Activated naive CD4-positive, alpha-beta T cell treated with anti-CD3 and anti-CD28 coated beads for 36 hours (primary cell): ENCODE measurements around the gene STK24. TPM values are rescaled to one million over a fixed set of nuclear protein-coding genes. Genes with fewer than 3 reads are reported as not detected.

Experiments used
- CTCF ChIA-PET: fragments of 350-600 bp; sonication (Branson Sonifier 250); formaldehyde crosslinking; loops from one replicate; lab custom pipeline; 2021; ENCODE audit warnings: antibody characterized with exemption; lab: Charles Lee
- DNase-seq: peaks from one replicate; pipeline ENCODE4 v3.0.0-alpha.2; 2020
- H3K27ac Mint-ChIP-seq: one replicate; pipeline ENCODE4 v1.8.0; 2021; ENCODE audit warnings: mild to moderate bottlenecking, mixed read lengths
- H3K27me3 Mint-ChIP-seq: one replicate; pipeline ENCODE4 v1.8.0; 2021; ENCODE audit warnings: low read depth, mixed read lengths
- H3K36me3 Mint-ChIP-seq: one replicate; pipeline ENCODE4 v1.8.0; 2021; ENCODE audit warnings: low read depth, mixed read lengths
- H3K4me1 Mint-ChIP-seq: one replicate; pipeline ENCODE4 v1.8.0; 2021; ENCODE audit warnings: low read depth, mixed read lengths
- H3K4me3 Mint-ChIP-seq: one replicate; pipeline ENCODE4 v1.8.0; 2021; ENCODE audit warnings: mild to moderate bottlenecking, moderate library complexity, mixed read lengths
- H3K9me3 Mint-ChIP-seq: one replicate; pipeline ENCODE4 v1.8.0; 2021; ENCODE audit warnings: mixed read lengths
- intact Hi-C: fragments of 100-400 bp; cut with micrococcal nuclease; formaldehyde crosslinking; loops from one replicate; pipeline ENCODE4 v1.15.1; 2023
- total RNA-seq, 2 experiments: library from RNA; stranded (reverse); gene quantifications; one replicate each; pipeline ENCODE4 v1.2.3, GENCODE V29; 2021

Gene STK24
- total RNA-seq, 2 experiments from 2014 or later: 95.5 to 96.7 TPM

DNA sequence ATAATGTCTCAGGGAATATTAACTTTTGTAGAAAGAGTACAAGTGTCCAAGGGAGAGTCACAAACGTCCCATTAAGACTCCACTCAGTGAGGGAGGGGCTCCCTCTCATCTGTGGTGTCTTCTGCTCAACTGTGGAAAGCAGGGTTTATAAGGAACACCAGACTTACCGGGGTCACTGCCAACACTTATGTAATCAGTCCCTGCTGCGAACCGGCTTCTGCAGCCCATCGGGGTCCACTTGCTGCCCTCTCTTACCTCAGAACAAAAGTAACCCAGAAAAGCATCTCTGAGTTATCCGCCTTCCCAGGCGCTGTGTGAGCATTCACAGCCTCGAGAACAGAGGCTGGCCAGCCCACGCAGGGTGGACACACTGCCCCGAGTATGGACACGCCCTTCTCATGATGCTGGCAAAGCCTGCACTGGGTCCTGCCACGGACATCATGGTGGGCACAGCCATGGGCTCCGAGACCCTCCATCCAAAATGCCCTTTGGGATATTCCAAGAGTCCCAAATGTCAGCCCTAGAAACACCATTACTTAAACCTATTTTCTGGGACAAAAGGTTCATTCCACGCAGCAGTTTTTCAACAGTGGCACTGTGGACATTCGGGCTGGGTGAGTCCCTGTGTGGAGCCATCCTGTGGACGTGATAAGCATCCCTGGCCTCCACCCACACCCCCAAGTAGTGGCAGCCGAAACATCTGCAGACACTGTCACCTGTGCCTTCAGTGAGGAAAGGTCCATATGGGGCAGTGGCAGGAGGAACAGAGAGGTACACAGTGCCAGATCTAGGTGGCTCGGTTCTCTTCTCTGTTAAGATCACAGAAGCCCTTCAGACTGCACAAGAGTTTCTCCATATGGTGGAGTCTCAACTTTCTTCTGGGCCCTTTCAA, 63.9 kb downstream of the STK24 start:
- DNase-seq: no peak
- Mint-ChIP-seq H3K27ac (peak overlapping the region; percentile 56), H3K36me3 (peaks cover 20% of the 10 kb centered on the region), H3K9me3 (no peaks in the 10 kb centered on the region), H3K4me1 (peaks cover 96% of the 10 kb centered on the region), H3K4me3 (no peak overlapping the region), H3K27me3 (no peaks in the 10 kb centered on the region)
- intact Hi-C loops: no loop called here
- CTCF ChIA-PET: no interaction called here

GRCh38 chr13:98511435-98511834, 65.5 kb downstream of the STK24 start:
- H3K36me3 Mint-ChIP-seq: peaks cover 17% of the 10 kb centered on the region
- no peak overlapping the region for H3K4me3 Mint-ChIP-seq
- H3K9me3 Mint-ChIP-seq: no peaks in the 10 kb centered on the region
- no peaks in the 10 kb centered on the region for H3K27me3 Mint-ChIP-seq
- H3K4me1 Mint-ChIP-seq: peaks cover 94% of the 10 kb centered on the region
- DNase-seq: no peak
- H3K27ac Mint-ChIP-seq: no peak overlapping the region
- intact Hi-C loops: no loop called here
- CTCF ChIA-PET: interaction anchor here (0.7 kb wide), 1 partner anchor 57 kb away, joined by 3 read pairs; no protein-coding TSS in a partner anchor

DNA sequence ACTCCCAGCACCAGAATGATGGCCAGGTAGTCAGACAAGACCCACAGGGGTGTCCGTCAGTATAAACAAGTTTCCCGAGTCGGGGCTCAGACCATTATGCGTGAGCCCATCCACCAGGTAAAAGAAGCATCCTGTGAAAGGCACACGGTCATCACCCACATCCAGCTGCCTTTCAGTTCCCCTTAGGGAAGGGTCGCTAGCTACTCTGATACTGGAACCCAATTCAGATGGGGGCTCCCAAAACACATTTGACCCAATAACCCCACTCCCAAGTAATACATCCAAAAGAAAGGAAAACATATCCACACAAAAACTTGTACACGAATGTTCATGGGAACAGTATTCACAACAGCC, 66.8 kb downstream of the STK24 start:
- intact Hi-C loops: no loop called here
- CTCF ChIA-PET: interaction anchor here (0.9 kb wide), 1 partner anchor 34 kb away, joined by 3 read pairs; no protein-coding TSS in a partner anchor
- Mint-ChIP-seq H3K4me1 (peaks cover 94% of the 10 kb centered on the region), H3K27ac (peak overlapping the region; percentile 77), H3K27me3 (no peaks in the 10 kb centered on the region), H3K4me3 (no peak overlapping the region), H3K36me3 (peaks cover 14% of the 10 kb centered on the region), H3K9me3 (no peaks in the 10 kb centered on the region)
- no peak for DNase-seq

DNA sequence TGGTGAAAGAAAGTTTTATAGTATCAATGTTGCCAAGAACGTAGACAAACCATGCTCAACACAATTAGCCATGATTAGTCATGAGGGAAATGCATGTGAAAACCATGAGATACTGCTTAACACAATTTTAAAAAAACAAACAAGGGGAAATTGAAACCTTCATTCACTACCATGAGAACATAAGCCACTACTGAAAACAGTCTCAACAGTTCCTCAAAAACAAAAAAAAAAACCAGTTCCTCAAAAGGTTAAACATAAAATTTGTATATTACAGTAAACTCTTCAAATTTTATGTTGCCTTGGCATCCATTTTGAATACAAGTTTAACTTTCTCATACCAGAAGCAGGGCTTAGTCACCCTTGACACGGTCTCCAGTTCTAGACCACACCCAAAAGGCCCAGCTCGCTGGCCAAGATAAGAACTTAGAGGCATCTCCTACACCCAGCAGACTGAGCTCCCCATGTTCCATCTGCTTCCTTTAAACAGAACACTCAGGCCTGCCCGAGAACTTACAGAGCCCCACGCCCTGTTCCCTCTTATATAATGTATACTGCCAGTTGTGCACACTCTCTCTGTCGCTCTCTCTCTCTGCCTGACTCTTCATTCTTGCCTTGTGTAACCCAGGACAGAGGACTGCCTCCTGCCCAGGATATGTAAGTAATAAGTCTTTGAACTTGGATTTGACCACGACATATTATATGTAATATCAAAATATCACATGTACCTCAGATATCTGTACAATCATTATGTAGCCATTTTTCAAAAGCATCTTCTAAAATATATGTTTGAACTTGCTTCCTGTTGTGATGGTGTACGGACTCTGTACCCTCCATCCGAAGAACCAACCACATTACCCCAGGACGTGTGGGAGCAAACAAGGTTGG, 67.4 kb downstream of the STK24 start:
- Mint-ChIP-seq H3K4me3 (peak overlapping the region; percentile 29), H3K27ac (peak overlapping the region; percentile 77), H3K36me3 (peaks cover 17% of the 10 kb centered on the region), H3K4me1 (peaks cover 94% of the 10 kb centered on the region), H3K27me3 (no peaks in the 10 kb centered on the region), H3K9me3 (no peaks in the 10 kb centered on the region)
- DNase-seq: peak; percentile 69
- intact Hi-C loops: loop anchor here (1.0 kb wide), 5 partner anchors 8 to 65 kb away; no protein-coding TSS in a partner anchor
- CTCF ChIA-PET: interaction anchor here (0.6 to 1.3 kb wide), 4 partner anchors 33 to 164 kb away, joined by 3 to 5 read pairs (median 3); no protein-coding TSS in a partner anchor

DNA sequence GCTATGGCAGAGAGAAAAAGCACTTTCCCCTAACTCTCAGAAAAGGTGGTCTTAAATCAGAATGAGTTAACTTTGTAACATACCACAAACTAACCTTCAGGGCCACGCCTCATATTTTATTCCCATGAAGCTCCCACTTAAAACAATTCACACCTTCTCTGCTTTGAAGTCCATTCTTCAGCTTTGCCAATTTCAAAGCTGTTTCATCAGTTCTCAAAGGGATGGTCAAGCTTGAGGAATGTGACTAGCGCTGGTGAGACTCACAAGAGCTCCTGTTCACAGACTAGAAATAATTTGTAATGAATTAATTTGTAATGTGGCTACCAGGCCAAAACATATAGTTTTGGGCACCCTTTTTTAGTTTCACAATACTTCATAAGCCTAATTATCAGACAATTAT, 68.2 kb downstream of the STK24 start:
- Mint-ChIP-seq H3K36me3 (peaks cover 25% of the 10 kb centered on the region), H3K27me3 (no peaks in the 10 kb centered on the region), H3K9me3 (no peaks in the 10 kb centered on the region), H3K4me3 (no peak overlapping the region), H3K27ac (peak overlapping the region; percentile 77), H3K4me1 (peaks cover 94% of the 10 kb centered on the region)
- CTCF ChIA-PET: interaction anchor here (0.7 to 1.3 kb wide), 4 partner anchors 26 to 164 kb away, joined by 3 to 5 read pairs (median 3); no protein-coding TSS in a partner anchor
- intact Hi-C loops: loop anchor here (1.0 kb wide), 5 partner anchors 9 to 66 kb away; no protein-coding TSS in a partner anchor
- DNase-seq: no peak

DNA sequence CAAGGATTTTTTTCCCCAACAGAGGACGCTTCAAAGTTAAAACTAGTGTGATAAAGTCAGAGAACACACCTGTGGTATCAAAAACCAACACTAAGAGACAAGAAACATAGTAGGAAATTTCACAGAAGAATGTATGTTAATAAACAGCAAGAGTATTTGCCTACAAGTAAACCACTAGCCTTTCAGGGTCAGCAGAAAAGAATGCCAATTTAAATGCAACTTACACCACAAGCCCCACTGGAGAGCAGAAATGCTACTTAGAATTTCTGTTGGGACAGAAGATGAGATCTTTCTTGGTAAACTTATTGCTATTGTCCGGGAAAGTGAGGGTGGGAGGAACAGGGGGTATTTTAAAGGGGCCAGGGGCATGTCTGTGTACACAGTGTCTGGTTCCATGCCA, 68.6 kb downstream of the STK24 start:
- intact Hi-C loops: no loop called here
- Mint-ChIP-seq H3K4me1 (peaks cover 93% of the 10 kb centered on the region), H3K27me3 (no peaks in the 10 kb centered on the region), H3K27ac (no peak overlapping the region), H3K4me3 (no peak overlapping the region), H3K9me3 (no peaks in the 10 kb centered on the region), H3K36me3 (peaks cover 24% of the 10 kb centered on the region)
- CTCF ChIA-PET: interaction anchor here (0.7 to 1.6 kb wide), 5 partner anchors 26 to 165 kb away, joined by 3 read pairs; no protein-coding TSS in a partner anchor
- no peak for DNase-seq

- Mint-ChIP-seq H3K27ac (no peak overlapping the region), H3K36me3 (peaks cover 18% of the 10 kb centered on the region)
Measured at GRCh38 chr13:98507282-98507797, 69.6 kb downstream of the STK24 start.

DNA sequence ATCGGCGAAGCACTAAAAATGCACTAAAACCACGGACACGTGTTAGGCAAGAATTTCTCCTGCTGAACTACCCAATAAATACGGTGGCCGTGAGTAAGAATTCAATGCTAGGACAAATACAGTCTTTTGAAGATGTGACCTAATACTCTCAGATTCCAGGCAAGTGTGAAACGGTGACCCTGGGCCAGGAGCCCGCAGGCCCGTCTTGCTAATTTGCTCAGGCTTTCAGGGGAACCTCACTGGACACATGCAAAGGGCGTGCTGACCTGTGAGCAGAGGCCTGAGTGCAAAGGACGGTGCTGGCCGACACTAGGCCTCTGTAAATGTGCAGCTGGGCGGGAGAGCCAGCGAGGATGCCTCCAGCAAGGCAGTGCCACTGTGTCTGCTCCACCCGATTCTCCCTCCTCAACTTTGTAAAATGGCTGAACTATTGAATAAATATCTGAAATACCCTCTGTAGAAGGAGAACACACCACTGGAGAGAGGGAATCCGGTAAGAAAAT, 70.1 kb downstream of the STK24 start:
- H3K36me3 Mint-ChIP-seq: peaks cover 15% of the 10 kb centered on the region
- H3K4me1 Mint-ChIP-seq: peaks cover 90% of the 10 kb centered on the region
- H3K27me3 Mint-ChIP-seq: no peaks in the 10 kb centered on the region
- no peaks in the 10 kb centered on the region for H3K9me3 Mint-ChIP-seq
- DNase-seq: no peak
- H3K4me3 Mint-ChIP-seq: no peak overlapping the region
- H3K27ac Mint-ChIP-seq: no peak overlapping the region
- CTCF ChIA-PET: interaction anchor here (0.7 to 1.6 kb wide), 4 partner anchors 20 to 164 kb away, joined by 3 read pairs; no protein-coding TSS in a partner anchor
- intact Hi-C loops: no loop called here

More at GRCh38 chr13:98507282-98507797, 69.6 kb downstream of the STK24 start:
- DNase-seq: no peak
- CTCF ChIA-PET: interaction anchor here (0.7 to 1.6 kb wide), 4 partner anchors 21 to 163 kb away, joined by 3 read pairs; no protein-coding TSS in a partner anchor
- no peak overlapping the region for H3K4me3 Mint-ChIP-seq
- no peaks in the 10 kb centered on the region for H3K27me3 Mint-ChIP-seq
- H3K4me1 Mint-ChIP-seq: peaks cover 91% of the 10 kb centered on the region
- H3K9me3 Mint-ChIP-seq: no peaks in the 10 kb centered on the region
- intact Hi-C loops: no loop called here

GRCh38 chr13:98506322-98506721, 70.6 kb downstream of the STK24 start:
- no peak overlapping the region for H3K4me3 Mint-ChIP-seq
- H3K27me3 Mint-ChIP-seq: no peaks in the 10 kb centered on the region
- no peak overlapping the region for H3K27ac Mint-ChIP-seq
- DNase-seq: no peak
- intact Hi-C loops: no loop called here
- peaks cover 16% of the 10 kb centered on the region for H3K36me3 Mint-ChIP-seq
- H3K4me1 Mint-ChIP-seq: peaks cover 88% of the 10 kb centered on the region
- CTCF ChIA-PET: interaction anchor here (1.2 to 1.4 kb wide), 2 partner anchors 20 to 40 kb away, joined by 3 read pairs; no protein-coding TSS in a partner anchor
- no peaks in the 10 kb centered on the region for H3K9me3 Mint-ChIP-seq

GRCh38 chr13:98505217-98505616, 71.7 kb downstream of the STK24 start:
- Mint-ChIP-seq H3K4me3 (no peak overlapping the region), H3K27me3 (no peaks in the 10 kb centered on the region), H3K27ac (no peak overlapping the region), H3K4me1 (peaks cover 84% of the 10 kb centered on the region), H3K36me3 (peaks cover 13% of the 10 kb centered on the region), H3K9me3 (no peaks in the 10 kb centered on the region)
- no peak for DNase-seq
- CTCF ChIA-PET: interaction anchor here (0.6 to 2.4 kb wide), 3 partner anchors 11 to 148 kb away, joined by 3 to 9 read pairs (median 3); no protein-coding TSS in a partner anchor
- intact Hi-C loops: no loop called here

DNA sequence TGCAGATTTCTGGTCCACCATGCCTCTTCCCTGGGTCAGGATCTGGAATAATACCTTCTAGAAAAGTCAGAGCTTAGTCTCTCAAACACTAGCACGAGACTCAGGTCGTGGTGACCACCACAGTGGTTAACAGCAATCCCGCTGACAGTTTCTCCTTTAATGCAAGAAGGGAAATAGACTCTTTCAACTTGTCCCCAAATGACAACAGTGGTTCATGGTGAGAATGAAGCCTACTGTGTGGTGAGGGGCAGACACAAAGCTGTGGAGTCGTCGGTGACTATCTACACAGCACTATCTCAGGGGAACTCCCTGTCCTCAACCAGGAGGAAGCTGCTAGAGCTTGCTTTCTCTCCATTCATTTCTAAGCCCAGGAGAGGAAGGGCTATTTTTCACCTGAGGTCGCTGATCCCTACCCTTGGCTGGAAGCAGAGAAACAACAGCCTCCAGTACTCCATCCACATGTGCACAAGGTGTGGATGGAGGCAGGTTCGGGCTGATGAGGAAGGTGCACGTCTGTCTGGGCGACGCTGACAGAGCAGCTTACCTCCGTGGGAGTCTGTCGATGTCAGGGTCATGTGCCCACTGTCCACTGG, 72.4 kb downstream of the STK24 start:
- intact Hi-C loops: no loop called here
- Mint-ChIP-seq H3K36me3 (peaks cover 16% of the 10 kb centered on the region), H3K27me3 (no peaks in the 10 kb centered on the region), H3K27ac (peak overlapping the region; percentile 39), H3K9me3 (no peaks in the 10 kb centered on the region), H3K4me3 (no peak overlapping the region), H3K4me1 (peaks cover 81% of the 10 kb centered on the region)
- CTCF ChIA-PET: interaction anchor here (0.6 to 2.4 kb wide), 4 partner anchors 11 to 149 kb away, joined by 3 to 9 read pairs (median 4); no protein-coding TSS in a partner anchor
- peak; percentile 60 for DNase-seq
